ENCODE measurements around the gene WNT1.

WNT1 gene

GRCh38 chr12:48981757-48982157, 3.6 kb downstream of the WNT1 start:
- DNase-seq: no peak

GRCh38 chr12:48982397-48983080, 4.4 kb downstream of the WNT1 start:
- no peak for DNase-seq

GRCh38 chr12:48985475-48985897, 7.4 kb downstream of the WNT1 start:
- DNase-seq: no peak

GRCh38 chr12:48985901-48986300, 7.8 kb downstream of the WNT1 start:
- no peak for DNase-seq

- no peak for DNase-seq
Measured at GRCh38 chr12:48986720-48987291, 8.7 kb downstream of the WNT1 start.

GRCh38 chr12:48988030-48988649, 10.0 kb downstream of the WNT1 start:
- peak; percentile 60 to 64 for DNase-seq

- no peak for DNase-seq
Measured at GRCh38 chr12:48990552-48990951, 12.4 kb downstream of the WNT1 start.

- DNase-seq: no peak
Measured at GRCh38 chr12:48991247-48992050, 13.3 kb downstream of the WNT1 start.

GRCh38 chr12:48993787-48994186, 15.7 kb downstream of the WNT1 start:
- no peak for DNase-seq

GRCh38 chr12:48994224-48995085, 16.3 kb downstream of the WNT1 start:
- no peak for DNase-seq

- DNase-seq: peak; percentile 70 to 71
Measured at GRCh38 chr12:48995086-48995879, 17.2 kb downstream of the WNT1 start.

GRCh38 chr12:48996794-48997718, 18.9 kb downstream of the WNT1 start:
- peak; percentile 82 to 84 for DNase-seq

GRCh38 chr12:48997719-48998496, 19.8 kb downstream of the WNT1 start:
- no peak for DNase-seq

GRCh38 chr12:48998497-48999353, 20.6 kb downstream of the WNT1 start:
- DNase-seq: peak in 1 of 2 experiments; percentile 11

GRCh38 chr12:48999371-49000131, 21.4 kb downstream of the WNT1 start, which contains the start of gene DDN:
Gene DDN (minus strand): TSS chr12:48999375. CDS start chr12:48999287, 88 bp downstream.
- peak; percentile 78 to 80 for DNase-seq

- DNase-seq: no peak
Measured at GRCh38 chr12:49000346-49000745, 22.2 kb downstream of the WNT1 start.

- DNase-seq: no peak
Measured at GRCh38 chr12:49008943-49009342, 30.8 kb downstream of the WNT1 start.
